AML-193 (cell line): ENCODE measurements around the gene WWOX.

Experiments
- DNase-seq, 2 experiments: peaks; one replicate each; lab custom pipeline; 2025; lab: John Stamatoyannopoulos, UW

Gene WWOX

GRCh38 chr16:78353640-78354275 is 254.3 kb downstream of the WWOX start:
- DNase-seq = no peak

DNA sequence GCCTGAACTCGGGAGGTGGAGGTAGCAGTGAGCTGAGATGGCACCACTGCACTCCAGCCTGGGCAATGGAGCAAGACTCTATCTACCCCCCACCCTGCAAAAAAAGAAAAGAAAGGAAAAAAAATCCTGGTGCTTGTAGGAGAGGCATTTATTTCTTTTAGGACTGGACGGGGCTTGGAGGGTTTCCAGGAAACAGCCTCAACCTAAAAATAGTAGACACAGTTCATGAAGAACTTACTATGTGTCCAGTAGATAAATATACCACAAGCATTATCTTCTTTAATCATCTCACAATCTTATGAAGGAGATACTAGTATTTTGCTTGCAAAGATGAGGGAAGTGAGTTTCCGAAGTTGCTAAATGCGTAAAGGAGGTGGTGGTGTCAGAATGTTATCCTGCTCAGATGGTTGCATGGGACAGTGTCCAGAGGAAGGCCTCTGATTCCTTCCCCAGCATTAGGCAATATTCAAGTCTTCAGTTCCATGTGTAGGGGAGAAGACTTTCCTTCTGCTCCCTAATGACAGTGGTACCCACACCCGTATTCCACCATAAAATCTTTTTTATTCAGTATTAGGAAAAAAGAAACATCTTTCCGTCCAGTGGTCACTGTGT is 263.2 kb downstream of the WWOX start:
- DNase-seq = no peak

DNA sequence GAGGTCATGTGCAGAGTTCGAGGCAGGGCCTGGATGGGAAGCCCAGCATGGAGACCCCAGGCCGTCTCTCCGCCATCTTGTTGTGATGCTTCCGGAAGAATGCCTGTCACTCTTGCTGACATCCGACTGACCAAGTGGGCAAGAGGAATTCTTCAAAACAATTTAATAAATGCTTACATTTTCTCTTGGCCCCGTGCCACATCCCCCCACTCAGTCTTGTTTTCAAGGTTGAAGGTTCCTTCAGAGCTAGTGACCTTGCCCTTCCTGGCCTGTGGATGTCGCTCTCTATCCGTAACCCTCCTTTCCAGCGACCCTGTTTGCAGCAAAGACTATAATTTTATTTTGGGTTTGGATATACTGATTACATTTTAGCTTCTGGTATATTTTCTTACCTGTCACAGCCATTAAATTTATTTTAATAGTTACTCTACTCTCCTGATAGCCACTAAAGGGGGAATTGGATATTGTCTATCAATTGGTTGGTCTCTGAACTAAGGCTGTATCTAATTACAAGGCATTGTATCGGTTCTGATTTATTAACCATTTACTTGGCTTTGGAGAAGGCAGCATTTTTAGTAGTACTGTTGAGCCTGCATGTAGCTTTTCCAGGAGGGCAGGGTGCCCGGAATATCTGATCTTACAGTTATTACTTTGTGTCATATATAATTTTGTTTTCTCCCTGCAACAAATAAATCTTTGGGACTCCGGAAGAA is 264.5 kb downstream of the WWOX start:
- no peak for DNase-seq

DNA sequence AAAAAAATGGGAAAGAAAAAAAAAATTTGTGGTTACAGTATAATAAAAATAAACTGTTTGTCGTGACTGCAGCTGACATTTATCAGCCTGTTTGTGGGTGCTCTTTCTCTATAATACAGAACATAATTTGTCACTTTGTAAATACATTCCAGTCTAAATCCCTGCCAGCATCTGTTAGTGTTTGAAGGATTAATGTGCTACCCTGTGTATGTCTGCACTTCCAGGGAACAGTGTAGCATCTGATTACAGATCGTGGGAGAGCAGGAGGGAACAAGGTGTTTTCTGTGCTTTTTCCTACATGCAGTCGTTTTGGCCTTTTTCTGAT is 265.1 kb downstream of the WWOX start:
- DNase-seq = no peak

DNA sequence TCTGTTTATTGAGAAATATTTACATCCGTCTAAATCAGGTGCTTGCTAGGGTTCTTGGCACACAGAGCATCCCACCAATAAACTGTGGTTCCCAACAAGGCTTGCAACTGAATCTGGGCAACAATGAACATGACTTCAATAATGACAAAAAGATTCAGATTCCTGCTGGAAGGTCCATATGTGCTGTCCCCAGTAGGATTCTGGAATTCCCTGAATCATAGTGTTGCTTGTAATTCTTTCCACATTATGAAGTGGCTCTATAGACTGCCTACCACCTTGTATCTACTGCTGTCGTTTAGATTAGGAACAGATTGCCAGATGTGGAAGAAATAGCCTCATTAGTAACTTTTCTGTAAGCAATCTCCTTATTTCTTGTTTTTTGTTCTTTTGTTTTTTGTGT is 265.9 kb downstream of the WWOX start:
- DNase-seq = no peak

- DNase-seq = no peak
Measured at GRCh38 chr16:78368121-78369102, 269.0 kb downstream of the WWOX start.

DNA sequence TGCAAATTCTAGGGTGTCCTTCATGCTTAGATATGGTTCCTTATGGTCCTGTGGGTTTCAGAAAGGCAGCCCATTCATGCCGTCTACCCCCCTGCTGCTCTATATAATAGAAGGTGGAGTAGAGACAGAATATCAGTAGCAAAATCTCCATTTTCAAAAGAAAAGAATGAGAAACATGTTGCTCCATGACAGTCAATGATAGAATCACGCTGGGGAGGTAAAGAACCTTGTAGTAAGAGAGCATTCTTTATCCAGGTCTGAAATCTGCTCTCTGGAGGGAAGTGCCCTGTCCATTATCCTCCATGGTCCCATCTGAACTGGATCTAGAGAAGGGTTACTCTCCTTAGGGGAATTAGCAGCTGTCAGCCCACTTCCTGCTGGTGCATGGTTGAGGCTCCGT is 272.8 kb downstream of the WWOX start:
- DNase-seq = no peak

DNA sequence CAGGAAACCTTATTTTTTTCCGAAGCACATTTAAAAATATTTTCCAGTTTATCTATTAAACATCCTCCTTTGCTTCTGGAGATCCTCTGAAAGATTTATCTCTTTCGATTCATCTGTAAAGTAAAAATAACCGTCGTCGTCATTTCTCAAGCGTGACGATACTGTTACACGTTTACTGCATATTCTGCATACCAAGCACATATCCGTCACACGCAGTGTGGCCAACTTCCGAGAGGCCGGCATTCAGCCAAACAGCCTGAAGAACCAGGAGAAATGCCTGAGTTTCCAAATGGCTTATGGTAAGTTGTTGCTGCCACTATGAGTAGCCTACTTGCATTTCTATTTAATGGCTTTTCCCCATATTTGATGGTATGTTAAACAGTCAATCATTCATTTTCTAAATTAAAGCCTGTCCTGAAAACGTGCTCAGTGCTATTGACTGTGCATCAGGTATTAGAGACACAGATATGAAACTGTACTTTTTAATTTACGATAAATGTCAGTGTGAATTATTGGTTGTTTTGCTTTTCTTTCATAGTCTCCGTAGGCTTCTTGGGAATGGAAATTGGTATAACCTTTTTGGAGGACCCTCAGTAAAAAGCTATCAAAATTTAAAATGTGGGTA is 275.7 kb downstream of the WWOX start:
- DNase-seq = no peak

DNA sequence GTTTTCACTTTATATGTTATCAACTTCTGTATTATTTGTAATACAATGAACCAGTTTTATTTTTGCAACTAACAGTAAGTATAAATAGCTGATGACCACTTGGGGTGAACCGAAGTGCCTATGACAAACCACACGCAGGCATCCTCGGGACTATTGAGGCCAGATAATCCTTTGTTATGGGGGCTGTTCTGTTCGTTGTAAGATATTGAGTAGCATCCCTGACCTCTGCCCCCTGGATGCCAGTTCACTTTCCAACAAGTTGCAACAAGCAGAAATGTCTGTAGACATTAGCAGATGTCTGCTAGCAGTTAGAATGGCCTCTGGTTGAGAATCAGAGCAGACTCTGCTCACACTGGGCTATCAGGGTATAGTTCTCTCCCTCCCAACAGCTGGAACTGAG is 277.0 kb downstream of the WWOX start:
- DNase-seq = no peak

DNA sequence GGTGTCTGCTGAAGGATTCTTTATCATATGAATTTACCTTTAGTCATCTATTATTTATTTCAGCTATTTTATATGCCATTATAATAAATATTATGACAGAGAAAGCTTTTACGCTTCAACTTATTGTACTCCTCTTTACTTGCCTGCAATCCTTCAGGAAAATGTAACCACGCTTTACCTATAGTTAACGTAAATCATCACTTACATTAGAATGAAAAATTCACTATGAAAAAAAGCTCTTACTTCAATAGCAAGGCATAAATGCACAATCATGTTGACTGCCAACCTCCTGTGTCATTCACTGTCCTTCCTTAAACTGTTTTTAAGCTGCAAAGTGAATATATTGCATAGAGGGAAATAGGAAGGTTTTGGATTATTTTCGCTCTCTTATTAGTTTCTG is 277.9 kb downstream of the WWOX start:
- DNase-seq = no peak

DNA sequence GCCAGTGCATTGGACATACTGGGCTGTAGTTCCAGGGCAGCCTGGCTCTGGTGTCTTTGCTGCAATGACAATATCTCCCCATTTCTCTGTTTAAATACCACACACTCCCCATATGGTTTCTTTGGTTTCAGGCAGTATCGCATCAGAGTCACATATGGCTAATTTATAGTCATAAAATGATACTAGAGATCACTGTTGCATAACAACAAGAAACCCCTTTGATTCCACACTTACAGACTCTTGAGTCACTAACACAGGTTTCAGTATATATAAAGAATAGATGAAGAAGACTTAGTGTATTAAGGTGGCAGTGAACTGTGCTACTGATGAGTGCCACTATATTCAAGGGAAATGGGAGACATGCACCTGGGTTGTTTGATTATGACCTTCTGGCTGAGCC is 281.6 kb downstream of the WWOX start:
- DNase-seq = no peak

DNA sequence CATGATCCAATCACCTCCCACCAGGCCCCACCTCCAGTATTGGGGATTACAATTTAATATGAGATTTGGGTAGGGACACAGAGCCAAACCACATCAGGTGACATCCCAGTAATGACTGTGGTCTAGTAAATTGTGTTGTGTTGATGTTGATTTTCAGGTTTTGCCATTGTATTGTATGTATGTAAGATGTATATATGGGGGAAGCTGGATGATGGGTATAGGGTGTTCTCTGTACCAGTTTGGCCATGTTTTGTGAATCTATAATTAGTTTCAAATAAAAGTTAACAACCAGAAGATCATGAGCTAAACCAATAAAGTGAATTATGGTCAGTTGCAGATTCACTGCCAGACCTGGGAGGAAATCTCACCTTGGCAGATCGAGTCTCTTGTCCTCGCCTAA is 283.7 kb downstream of the WWOX start:
- no peak for DNase-seq

- DNase-seq = no peak
Measured at GRCh38 chr16:78385086-78385805, 285.8 kb downstream of the WWOX start.

DNA sequence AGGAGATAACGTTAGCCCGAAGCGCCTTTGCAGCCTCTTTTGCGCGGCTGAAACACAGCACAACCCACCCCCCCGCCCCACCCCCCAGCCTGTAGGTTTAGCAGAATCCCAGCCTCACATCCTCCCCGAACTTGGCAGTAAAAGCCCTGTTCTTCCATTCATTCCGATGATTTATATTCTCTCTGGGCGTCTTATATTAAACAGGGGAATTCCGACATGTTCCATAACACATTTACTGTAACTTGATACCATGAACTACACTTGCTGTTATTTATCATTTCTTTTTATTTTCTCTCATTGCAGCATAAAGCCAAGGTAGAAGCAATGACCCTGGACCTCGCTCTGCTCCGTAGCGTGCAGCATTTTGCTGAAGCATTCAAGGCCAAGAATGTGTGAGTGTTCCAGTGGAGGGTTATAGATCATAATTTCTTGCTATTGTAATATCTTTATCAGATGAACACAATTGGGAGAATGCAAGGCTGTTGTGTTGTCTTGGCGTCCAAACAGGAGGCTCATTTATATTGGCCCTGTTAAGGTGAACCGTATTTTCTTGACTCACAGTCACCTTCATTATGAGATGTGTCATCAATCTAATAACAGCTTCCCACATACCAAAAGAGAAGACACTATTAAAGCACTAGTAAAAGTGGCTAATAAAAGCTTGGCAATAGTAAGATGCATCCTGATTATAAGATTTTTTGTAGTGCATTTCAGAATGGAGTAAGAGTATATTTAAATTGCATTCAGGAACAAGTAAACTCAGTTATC is 287.3 kb downstream of the WWOX start:
- no peak for DNase-seq

- DNase-seq = no peak
Measured at GRCh38 chr16:78389009-78389498, 289.6 kb downstream of the WWOX start.

- DNase-seq = no peak
Measured at GRCh38 chr16:78390092-78390491, 290.6 kb downstream of the WWOX start.

DNA sequence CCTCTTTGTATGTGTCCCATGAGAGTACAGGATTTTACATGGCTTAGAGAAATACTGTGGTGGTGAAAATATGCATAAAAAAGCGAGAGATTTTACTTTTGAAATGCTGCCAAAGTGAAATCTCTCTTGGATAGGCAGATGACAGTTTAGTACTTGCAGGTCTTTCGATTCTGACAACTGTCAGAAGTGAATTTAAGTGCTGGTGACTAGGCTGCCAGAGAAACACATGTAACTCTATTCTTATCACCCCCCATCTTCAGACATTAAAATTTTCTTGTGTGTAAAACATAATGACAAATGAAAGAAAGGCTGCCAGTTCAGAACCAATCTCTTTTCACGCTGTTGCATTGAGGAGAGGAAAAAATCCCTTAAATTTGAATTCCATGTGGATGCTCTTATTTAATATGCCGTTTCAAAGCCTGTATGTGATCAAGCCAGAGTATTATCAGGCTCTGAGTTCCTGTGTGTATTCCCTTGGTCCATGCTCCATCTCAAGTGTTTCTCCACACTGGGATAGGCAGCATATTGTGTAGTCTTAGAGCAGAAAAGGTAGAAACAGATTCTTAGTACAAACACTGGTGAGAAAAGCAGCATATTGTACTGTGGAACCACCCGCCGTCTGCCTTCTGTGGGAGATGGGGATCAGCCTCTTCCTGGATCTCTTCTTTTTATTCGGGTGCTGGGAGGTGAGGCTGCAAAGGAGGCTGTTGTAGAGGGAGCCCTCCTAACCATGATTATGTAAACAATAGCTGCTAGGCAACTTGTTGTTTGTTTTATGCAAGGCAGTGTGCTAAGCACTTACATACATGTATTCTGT is 291.3 kb downstream of the WWOX start:
- no peak for DNase-seq

- DNase-seq = no peak
Measured at GRCh38 chr16:78392585-78393195, 293.2 kb downstream of the WWOX start.

GRCh38 chr16:78395035-78395434 is 295.6 kb downstream of the WWOX start:
- DNase-seq = no peak
